Measurements from ENCODE around the gene ARHGAP27.
"Not testable (repeated sequence)": the region's sequence is repeated elsewhere in the genome, so short reads cannot be mapped to it uniquely, and the experiment has no call there.

Gene ARHGAP27

DNA sequence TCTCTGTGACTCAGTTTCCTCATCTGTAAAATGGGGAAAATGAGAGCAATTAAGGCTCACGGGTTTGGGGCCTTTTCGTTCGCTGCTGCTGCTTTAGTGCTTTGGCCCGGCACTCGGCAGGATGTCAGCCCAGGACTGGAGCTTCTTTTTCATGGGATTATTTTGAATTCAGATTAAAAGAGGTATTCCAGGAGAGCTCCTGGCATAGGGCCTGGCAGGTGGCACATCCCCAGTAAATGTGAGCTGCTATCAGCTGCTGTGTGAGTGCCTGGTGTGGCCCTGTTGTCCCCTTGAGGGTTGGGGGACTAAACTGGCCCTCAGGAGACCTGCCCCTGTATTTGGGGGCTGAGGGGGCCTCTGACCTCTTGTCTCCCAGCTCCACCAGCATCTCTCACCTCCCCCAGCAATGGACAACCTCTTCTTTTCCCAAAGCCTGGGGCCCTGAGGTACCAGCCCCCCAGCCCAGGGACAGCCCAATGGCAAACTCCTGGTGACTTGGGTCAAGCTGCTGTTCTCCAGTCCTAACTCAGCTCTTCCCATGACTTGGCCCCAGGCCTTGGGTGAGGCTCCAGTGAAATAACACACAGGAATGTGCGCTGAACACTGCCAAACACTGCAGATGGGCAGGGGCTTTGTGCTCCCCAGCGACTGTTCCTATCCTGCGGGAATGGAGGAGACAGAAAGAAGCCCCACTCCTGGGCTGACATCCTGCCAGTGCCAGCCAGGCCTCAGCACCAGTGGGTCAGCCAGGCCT lies 14.4 kb upstream of the ARHGAP27 start:
- DNase-seq: not testable (repeated sequence)

DNA sequence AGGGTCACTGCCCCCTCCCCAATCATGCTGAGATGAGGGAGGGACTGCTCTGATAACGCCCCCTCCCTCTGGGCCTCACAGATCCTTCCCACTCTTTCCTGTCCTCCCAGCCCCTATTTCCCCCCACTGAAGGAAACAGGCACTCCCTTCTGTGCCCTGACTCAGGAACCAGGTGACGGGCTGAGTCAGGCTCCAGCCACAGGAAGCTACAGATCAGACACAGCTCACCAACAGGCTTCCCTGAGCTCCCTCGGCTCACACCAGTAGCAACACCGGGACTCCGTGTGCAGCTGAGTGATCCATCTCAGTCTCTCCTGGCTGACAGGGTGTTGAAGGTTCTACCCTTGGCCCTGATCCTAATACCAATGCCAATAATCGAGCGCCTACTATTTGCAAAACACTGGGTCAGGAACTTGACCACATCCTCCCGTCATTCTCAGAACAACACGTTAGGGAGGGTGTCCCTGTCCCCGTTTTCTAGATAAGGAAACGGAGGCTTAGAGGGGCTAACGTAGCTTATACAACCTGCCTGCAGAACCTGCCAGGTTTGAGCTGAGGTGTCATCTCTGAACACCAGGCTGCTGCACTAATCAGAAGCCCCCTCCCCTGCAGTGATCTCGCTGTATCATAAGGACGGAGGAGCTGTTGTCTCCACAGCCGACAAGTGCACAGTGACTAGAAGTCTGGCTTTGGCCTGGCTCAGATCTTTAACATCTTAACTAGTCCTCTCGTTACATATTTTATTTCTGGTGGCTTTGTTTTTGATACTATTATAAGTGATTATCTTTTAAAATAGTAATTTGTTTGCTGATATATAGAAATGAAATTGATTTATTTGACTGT lies 13.5 kb upstream of the ARHGAP27 start:
- not testable (repeated sequence) for DNase-seq

DNA sequence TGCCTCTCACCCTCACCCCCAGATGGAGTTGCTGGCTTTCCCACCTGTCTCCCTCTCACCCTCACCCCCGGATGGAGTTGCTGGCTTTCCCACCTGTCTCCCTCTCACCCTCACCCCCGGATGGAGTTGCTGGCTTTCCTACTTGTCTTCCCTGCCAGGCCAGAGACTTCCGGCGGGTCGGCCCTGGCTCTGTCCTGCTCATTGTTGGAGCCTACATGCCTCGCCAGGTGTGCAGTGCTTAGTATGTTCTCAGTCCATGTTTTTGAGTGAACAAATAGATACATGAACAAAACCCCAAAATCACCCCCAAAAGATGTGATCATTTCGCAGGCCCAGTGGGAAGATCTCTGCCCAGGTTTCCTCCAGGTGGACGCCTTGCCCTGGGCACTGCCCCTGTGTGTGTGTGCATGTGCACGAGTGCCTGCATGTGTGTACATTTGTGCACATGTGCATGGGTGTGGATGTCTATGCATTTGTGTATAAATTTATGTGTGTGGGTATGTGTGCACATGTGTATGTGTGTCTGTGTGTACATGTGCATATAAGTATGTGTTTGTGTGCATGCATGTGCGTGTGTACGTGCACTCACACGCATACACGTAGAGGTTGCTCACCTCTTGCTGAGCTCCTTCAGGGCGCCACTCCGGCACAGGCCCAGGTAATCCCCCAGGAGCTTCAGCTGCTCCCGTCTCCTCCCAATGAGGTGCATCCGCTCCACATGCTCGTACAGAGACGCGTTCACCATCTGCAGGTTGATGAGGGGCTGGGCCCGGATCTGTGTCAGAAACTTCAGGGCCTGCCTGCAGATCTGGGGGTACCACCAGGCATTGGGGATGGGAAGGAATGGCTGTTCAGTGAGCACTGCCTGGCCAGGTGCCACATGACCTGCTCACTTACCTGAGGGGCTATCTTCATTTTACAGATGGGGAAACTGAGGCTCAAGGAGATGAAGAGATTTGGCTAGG lies 12.5 kb upstream of the ARHGAP27 start:
- DNase-seq: not testable (repeated sequence)

DNA sequence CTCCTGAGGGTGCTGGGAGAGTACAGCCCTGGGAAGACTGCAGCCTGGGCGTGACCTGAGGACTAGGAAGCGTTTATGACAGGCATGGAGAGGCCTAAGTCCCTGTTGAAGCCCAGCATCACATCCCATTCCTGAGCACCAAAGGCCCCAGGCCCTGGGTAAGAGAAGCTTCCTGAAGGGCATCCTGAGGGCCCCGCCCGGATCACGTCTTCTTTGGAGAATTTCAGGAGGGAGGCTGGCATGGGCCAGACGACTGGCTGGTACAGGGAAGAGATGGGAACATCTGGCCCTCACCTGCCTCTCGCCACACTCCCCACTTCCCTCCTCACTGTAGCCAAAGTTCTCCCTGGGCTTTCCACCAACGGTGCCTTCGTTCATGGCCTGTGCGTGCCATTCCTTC lies 11.6 kb upstream of the ARHGAP27 start:
- DNase-seq: not testable (repeated sequence)

DNA sequence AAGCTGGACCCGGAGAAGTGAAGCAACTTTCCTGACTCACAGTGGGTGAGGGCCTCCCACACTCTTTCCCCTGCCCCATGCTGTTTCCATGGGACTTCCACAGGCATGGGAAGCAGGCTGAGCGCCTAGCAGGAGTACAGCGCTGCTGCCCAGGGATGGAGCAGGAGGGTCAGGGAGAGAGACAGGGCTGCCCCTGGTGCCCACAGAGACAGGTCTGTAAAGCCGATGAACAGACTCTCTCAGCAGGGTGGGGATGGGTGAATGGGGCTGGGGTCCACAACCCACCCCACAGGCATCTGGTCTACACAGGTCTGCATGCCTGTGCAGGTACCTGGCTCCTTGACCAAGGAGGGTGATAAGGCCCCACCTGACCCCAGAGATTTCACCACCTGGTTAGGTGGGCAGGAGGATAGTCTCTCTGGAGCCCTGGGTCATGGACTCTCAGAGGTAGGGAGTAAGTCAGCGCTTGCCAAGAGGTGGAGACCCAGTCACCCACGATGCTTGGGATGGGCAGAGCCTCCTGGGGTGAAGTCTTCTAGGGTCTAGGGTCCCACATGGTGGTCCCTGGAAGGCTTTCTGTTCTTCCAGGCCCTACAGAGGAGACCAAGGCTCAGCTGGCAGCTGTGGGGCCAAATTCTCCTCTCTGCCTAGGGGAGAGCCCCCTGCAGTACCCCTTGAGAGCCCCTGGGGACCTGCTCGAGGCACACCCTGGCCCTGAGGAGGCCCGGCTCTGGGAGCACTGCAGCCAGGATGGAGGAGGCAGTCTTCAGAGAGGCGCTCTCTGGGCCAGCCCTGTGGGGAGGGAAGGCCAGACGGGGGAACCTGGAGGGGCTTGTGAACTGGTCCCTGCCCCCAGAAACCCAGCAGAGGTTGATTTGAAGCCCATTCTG lies 10.9 kb upstream of the ARHGAP27 start:
- not testable (repeated sequence) for DNase-seq

DNA sequence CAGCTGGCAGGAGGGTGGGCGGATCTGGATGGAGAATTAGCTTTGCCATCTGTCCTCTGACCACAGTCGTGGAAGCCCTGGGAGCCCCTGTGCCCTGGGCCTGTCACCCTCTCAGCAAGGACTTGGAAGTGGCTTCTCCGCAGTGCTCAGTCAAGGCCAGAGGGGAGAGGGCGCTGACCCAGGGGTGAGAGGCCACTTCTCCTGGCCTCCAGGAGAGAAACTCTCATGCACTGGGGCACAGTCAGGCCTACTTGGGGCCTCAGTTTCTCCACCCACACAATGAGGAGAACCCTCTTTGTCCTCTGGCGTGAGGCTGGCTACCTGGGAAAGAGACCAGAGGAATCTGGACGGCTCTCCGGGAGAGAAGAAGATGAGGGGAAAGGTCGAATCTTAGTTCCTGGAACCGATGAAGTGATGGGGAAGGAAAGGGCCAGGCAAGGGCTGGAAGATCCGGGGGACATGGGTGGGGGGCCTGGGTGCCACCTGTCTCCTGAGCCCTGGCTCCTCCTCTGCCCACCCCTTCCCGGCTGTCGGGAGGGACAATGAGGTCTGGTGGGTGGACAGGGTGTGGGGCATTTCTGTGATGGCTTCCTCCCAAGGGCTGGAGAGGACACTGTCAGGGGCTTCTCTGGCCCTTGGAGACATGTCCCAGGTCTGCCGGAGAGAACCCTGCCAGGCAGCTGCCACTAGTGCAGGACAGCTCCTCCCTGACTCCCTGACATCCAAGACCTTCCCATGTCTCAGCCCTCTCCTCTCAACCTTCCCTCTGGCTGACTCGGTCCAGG lies 9.0 kb upstream of the ARHGAP27 start:
- DNase-seq: no peak

DNA sequence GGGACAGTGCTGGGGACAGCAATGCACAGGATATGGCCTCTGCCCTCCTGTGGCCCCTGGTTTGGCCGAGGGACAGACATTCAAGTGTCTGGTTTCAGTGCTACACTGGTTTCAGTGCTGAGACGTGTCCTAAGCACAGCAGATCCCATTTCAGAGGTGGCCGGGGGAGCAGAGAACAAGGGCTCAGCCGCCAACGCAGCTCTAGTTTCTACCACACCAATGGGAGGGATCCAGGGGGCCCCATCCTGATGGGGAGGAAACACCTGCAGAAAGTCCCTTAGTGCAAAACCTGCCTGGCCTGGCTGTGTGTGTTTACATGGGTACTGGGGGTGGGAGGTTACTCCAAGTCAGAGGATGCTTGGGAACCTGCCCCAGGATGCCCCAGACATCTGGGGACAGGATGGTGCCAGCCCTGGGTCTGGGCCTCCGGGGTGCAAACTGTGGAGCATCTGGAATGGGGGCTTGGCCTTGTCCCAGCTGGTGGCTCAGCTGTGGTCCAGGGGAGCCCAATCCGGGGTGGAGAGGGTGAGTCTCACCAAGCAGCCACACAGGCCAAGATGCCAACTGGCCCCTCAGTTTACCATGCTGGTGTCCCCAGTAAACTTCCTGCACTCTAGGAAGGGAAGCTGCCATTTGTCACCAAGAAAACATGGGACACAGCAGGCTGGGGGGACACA lies 8.3 kb upstream of the ARHGAP27 start:
- peak in 1 of 6 experiments; percentile 7 for DNase-seq

DNA sequence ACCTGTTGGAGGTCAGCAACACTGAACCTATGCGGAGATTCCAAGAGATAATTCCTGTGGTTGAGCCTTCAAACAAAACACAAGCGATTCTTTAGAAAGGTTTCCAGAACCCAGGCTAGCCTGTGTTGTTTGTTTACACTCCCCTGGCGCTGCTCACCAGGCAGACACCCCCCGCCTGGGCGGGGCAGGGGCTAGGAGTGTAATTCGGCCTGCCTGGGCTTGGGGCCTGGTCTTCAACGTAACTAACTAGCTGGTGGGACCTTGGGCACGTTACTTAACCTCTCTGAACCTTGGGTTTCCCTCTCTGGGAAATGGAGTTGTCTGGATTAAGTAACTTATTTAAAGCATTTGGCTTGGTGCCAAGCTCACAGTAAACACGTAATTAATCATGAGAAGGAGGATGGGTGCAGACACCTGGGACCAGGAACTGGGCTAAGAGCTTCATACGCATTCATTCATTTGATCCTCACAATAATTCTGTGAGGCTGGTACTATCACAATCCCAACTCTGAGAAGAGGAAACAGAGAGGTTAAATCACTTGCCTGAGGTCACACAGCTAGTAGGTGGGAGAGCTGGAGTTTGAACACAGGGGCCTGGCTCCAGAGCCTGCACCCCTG lies 7.6 kb upstream of the ARHGAP27 start:
- no peak for DNase-seq

DNA sequence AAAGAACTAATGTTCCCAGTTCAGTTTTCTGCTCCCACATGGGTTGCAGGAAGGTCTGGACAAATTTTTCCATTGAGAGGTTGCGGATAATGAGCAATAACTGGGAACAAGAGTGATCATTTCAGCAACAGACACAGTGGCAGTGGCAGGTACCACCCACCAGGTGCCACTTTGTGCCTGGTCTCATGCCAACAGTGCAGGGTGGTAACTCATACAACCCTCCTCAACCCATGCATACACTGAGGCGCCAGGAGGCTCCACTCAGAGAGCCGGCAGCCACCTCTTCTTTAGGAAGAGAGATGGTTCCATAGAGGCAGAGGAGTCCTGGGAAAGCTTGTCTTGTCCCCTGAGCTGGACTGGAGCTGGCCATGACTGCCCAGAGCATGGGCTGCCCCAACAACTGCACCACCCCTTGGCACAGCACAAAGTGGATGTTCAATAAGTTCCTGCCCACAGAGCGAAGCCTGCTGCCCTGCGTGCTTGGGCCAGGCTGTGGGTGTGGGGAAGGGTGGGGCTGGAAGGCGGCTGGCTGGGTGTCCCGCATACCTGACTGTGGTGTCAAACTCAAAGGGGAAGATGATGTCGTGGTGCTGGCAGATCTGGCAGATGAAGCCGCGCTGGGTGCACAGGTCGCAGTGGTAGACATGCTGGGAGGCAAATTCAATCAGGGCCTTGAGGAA lies 6.4 kb upstream of the ARHGAP27 start:
- no peak for DNase-seq

DNA sequence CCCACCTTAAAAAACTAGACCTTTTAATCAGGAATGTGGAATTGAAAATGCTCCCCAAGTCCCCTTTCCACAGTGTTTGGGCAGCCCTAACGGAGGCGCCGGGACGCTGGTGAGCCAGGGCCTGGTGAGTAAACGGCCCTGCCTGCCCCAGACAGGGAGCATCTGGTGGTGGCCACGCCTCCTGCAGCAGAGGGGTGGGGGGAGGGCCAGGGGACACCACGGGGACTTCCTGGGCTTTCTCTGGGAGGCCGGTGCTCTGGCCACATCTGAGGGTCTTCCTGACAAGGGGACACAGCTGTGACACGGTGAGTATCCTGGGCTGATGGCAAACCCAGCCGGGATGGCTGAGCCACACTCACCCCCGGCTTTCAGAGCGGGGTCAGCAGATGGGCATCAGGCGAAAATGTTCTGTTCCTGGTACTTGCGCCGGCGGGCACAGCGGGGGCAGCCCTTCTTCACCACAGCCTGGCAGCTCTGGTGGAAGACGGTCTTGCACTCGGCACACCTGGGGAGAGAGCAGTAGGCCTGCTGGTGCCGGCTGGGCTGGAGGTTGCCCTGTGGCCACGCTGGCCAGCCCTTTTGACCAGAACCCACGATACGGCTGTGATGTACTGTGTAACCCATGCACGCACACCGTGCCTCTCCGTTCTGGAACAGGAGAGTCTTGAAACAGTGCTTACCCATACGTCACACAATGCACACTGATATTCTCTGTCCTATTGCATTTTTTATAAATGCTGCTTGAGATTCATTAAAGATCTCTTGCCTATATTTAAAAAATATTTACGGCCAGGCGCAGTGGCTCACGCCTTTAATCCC lies 5.0 kb upstream of the ARHGAP27 start:
- no peak for DNase-seq

DNA sequence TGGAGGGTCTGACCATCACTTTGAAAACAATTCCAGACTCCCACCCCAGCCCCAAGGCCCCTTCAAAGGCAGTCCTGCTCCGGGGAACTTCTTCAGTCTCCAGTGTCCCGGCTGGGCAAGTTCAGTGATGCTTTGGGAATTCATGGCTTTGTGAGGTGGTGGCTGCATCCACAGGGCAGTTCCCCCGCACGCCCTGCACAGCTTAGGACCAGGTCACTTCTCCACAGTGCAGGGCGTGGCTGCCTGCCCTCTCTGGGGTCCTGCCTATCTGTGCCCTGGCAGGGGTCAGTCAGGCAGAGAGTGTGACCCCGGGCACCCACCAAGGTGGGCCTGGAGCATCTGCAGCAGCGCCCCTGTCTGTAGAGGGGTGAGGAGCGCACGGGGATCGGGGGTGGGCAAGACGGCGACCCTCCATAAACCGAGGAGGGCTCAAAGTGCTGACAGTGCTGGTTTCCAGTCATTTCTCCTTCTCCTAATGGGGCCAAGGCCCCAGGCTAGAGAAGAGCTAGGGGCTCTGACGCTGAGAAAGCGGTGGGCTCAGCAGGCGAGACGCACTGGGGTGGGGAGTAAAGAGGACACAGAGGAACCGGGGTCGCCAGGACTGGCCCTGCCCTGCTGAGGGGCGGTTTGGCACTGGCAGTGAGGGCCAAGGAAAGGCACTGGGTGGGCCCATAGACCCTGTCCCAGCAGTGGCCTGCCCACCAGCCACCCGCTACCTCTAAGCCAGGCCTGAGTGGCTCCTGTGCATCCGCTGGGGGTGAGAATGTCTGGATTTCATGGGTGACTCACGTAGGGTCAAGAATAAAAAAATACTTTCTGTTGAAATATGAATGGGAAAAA lies 4.2 kb upstream of the ARHGAP27 start:
- no peak for DNase-seq

DNA sequence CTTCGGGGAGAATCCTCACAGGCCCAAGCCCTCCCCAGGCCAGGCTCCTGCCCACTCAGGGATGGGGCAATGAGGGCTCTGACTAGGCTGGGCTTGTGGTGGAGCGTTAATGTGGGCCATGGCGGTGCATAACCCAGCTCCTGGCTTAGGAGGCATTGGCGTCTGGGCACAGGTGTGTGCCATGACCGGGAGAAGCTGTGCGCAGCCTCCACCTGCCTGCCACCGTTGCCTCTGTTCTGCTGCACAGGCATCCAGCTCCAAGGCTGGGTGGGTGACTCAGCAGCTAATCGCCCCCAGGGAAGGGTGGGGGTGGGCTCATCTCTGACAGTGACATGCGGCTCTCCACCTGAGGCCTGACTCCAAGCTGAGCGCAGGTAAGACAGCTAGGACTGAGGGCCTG lies 3.5 kb upstream of the ARHGAP27 start:
- DNase-seq: no peak

DNA sequence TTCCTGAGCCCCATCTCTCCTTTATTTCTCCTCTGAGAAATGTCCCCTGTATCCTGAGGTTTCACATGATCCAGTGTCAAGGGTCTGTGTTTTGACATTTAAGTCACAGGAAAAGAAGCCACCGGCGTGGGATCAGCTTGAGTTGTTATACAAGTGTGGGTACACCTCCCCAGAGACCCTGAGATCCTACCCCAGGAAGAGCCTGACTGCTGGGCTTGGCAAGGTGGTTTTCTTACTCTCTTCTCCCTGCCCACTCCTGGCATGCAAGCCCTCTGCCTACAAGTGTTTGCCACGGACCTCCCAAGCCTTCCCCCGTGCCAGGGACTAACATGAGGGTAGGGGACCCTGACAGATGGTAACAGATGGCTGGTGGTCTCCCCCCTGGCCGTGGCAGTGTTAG lies 2.8 kb upstream of the ARHGAP27 start:
- DNase-seq: no peak

DNA sequence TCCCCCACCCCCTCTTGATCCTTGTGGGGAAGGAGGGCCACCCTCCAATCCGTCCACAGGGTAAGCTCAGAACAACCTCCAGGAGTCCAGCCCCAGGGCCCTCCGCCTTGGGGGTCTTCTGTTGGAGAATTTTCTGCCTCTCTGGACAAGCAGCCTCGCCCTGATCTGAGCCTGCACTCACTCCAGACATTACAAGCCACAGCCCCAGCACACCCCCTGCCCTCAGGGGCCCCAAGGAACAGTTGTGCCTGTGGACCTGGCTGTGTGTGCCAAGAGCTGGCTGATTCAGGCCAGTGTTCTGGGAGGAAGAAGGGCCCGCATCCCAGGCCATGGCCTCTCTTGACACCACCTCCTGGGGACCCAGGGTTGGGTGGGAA lies 477 bp upstream of the ARHGAP27 start:
- DNase-seq: no peak

DNA sequence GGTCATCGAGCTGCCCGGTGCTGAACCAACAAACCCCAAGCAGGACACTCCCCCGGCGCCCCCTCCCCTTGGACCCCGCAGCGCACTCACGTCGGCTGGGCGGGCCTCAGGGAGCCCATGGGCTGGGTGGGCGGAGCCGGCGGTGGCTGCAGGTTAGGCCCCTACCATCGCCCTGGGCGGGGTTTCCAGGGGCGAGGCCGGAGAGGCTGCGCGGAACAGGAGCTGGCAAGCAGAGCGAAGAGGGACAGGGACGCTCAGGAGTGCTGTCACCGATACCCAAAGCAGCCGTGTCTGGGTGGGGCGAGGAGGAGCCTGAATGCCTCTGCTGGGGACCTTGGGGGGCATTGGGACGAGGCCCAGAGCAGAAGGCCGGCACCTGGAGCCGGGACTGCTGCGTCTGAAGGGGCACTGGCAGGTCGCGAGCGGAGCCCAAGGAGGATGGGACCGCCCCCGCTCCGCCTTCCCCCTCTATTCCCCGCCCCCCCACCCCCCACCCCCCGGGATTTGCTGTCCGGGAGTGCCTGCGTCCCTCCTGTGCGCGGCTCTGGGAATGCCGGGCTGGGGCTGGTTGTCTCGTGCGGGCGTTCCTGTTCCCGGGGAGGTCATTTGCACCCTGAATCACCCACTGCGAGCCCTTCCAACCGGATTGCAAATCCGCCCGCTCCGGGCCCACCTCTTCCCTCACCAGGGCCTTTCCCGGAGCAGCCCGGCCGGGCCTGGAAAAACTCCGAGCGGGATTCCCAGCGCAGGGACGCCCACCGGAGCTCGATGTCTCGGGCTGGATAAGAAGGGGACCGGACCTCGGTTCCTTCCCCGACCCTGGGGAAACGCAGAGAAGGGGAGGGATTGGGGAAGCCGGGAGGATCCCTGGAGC lies 902 bp downstream of the ARHGAP27 start:
- peak in 5 of 6 experiments; percentile 39 to 67 (median 47) for DNase-seq

DNA sequence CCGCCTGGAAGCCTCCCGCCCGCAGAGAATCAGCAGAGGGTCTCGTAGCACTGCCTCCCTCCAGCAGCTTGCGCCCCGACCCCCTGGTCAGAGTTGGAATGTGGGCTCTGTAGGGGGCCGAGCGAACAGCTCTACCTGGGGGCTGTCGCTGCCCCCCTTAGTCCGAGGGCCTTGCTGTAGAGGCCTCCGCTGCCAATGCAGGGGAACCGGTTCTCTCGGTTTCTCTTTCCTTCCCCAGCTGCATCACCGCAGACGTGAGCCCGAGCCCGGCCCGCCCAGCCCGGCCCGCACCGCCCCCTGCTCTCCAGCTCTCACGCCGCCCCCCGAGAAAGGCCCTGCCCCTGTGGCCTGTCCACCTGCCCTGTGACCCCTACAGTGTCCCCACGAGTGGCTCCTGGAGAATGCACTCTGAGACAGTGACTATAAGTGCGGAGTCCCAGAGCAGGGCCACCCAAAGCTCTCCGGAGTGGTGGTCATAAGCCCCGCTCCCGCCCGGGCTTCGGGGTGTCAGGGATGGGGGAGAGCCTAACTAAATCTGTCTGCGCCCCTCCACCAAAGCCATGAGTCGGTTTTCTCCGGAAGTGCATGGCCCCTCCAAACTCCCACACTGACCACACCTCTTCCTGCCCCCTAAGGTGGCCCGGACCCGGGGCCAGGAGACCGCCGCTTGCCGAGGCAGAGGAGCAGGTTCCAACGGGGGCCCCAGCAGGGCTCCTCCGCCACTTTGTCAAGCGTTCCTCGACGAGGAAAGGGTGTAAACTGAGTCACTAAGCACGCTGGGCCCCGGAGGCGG lies 1.7 kb downstream of the ARHGAP27 start:
- DNase-seq: peak in 2 of 6 experiments; percentile 6 to 42

Measured in stimulated activated naive CD4-positive, alpha-beta T cell (primary cell).